Endothelial cell of umbilical vein (primary cell): ENCODE measurements around the gene KLK14. TPM values are rescaled to one million over a fixed set of nuclear protein-coding genes. Genes with fewer than 3 reads are reported as not detected.

Experiments used
- BruUV-seq: library from RNA; stranded (reverse); fragments of 400-500 nt; replicated peaks from 2 replicates; lab custom pipeline; 2021; lab: Mats Ljungman, UMichigan
- CTCF ChIA-PET: fragments of 300-600, 350-600 bp; sonication (Branson Sonifier 250); formaldehyde crosslinking; loops from one replicate; lab custom pipeline; 2021; ENCODE audit warnings: antibody characterized with exemption, inconsistent platforms; lab: Charles Lee
- POLR2A ChIA-PET: fragments of 300-600, 350-600 bp; sonication (Branson Sonifier 250); formaldehyde crosslinking; loops from one replicate; lab custom pipeline; 2021; ENCODE audit warnings: antibody characterized with exemption, inconsistent platforms; lab: Charles Lee
- DNase-seq: peaks from one replicate; pipeline ENCODE4 v3.0.0-alpha.2; 2011; ENCODE audit warnings: low read depth, low spot score
- FAIRE-seq: peaks from 2 replicates; lab custom pipeline; 2011; peaks lifted over from hg19 to GRCh38; lab: Jason Lieb, UNC
- H2AFZ ChIP-seq: 2 replicates; pipeline ENCODE4 v1.6.0; 2012; ENCODE audit warnings: low read depth, low read length, control low read depth, inconsistent platforms
- H3K27ac ChIP-seq: 2 replicates; pipeline ENCODE4 v1.5.1; 2011; ENCODE audit warnings: low read depth, mild to moderate bottlenecking, control low read depth, low read length, moderate library complexity; ENCODE audit not compliant: insufficient read depth
- H3K27me3 ChIP-seq, 2 experiments: 2 replicates each; pipeline versions ENCODE4 v1.6.0 to v1.6.1; 2011; ENCODE audit warnings: low read length in 2 of 2, mixed read lengths in 1 of 2; ENCODE audit not compliant: control insufficient read depth in 2 of 2, insufficient read depth in 2 of 2
- H3K36me3 ChIP-seq, 2 experiments: 2 replicates in 1 of 2; 3 replicates in 1 of 2; pipeline ENCODE4 v1.5.1; 2011; ENCODE audit warnings: low read length in 2 of 2, mild to moderate bottlenecking in 1 of 2, moderate library complexity in 1 of 2; ENCODE audit not compliant: control insufficient read depth in 2 of 2, insufficient read depth in 2 of 2; ENCODE audit errors: extremely low read depth in 1 of 2
- H3K4me1 ChIP-seq: 3 replicates; pipeline ENCODE4 v1.5.1; 2011; ENCODE audit warnings: mild to moderate bottlenecking, low read length; ENCODE audit not compliant: control insufficient read depth, insufficient read depth; ENCODE audit errors: extremely low read depth
- H3K4me2 ChIP-seq: 2 replicates; pipeline ENCODE4 v1.6.1; 2011; ENCODE audit warnings: low read length, control low read depth, mixed read lengths; ENCODE audit not compliant: insufficient read depth
- H3K4me3 ChIP-seq, 3 experiments: fragments of 200-600 bp in 1 of 3; sonication (generic), shearing (Covaris generic) in 1 of 3; replicated peaks in 1 of 3; 2 replicates each; pipeline ENCODE4 v1.5.1; 2011 to 2016; ENCODE audit warnings: control low read depth in 3 of 3, low read length in 3 of 3, mild to moderate bottlenecking in 2 of 3, inconsistent platforms in 1 of 3, low read depth in 1 of 3, moderate library complexity in 1 of 3; ENCODE audit not compliant: insufficient read depth in 1 of 3
- H3K79me2 ChIP-seq: 2 replicates; pipeline ENCODE4 v1.6.0; 2012; ENCODE audit warnings: low read length, inconsistent platforms; ENCODE audit not compliant: control insufficient read depth, insufficient read depth
- H3K9ac ChIP-seq: replicated peaks from 2 replicates; pipeline ENCODE3; 2011; ENCODE audit warnings: low read length, control low read depth; ENCODE audit not compliant: insufficient read depth; ENCODE audit errors: extremely low read depth
- H3K9me1 ChIP-seq: replicated peaks from 3 replicates; pipeline ENCODE4 v1.6.0; 2011; ENCODE audit warnings: mild to moderate bottlenecking, low read length; ENCODE audit not compliant: control insufficient read depth, insufficient read depth; ENCODE audit errors: extremely low read depth
- H3K9me3 ChIP-seq: replicated peaks from 2 replicates; pipeline ENCODE4 v1.5.1; 2012; ENCODE audit warnings: low read length, inconsistent platforms; ENCODE audit not compliant: control insufficient read depth, insufficient read depth
- H4K20me1 ChIP-seq: replicated peaks from 2 replicates; pipeline ENCODE3; 2011; ENCODE audit warnings: mild to moderate bottlenecking, low read length; ENCODE audit not compliant: control insufficient read depth, insufficient read depth; ENCODE audit errors: extremely low read depth
- EZH2 ChIP-seq: IDR thresholded peaks from 2 replicates; pipeline ENCODE4 v1.6.1; 2012; ENCODE audit warnings: borderline replicate concordance, low read depth, mild to moderate bottlenecking, moderate library complexity, low read length, inconsistent platforms; ENCODE audit not compliant: severe bottlenecking
- FOS ChIP-seq: IDR thresholded peaks from 2 replicates; pipeline ENCODE4 v1.6.1; 2011; ENCODE audit warnings: mild to moderate bottlenecking, low read length, moderate library complexity, borderline replicate concordance; ENCODE audit not compliant: insufficient read depth
- GATA2 ChIP-seq: IDR thresholded peaks from 2 replicates; pipeline ENCODE4 v1.7.0; 2011; ENCODE audit warnings: low read depth, mild to moderate bottlenecking, moderate library complexity, mixed read lengths, low read length; ENCODE audit not compliant: insufficient read length, insufficient read depth
- JUN ChIP-seq: IDR thresholded peaks from 2 replicates; pipeline ENCODE4 v1.6.1; 2011; ENCODE audit warnings: borderline replicate concordance, low read depth; ENCODE audit not compliant: insufficient read length, insufficient read depth
- MYC ChIP-seq: IDR thresholded peaks from one replicate; pipeline ENCODE4 v1.6.1; 2011; ENCODE audit warnings: mild to moderate bottlenecking, low read depth, low read length
- POLR2A ChIP-seq: IDR thresholded peaks from 2 replicates; pipeline ENCODE4 v1.6.1; 2012; ENCODE audit warnings: low read depth, mild to moderate bottlenecking, control low read depth, low read length
- POLR2AphosphoS5 ChIP-seq: IDR thresholded peaks from 2 replicates; pipeline ENCODE4 v1.6.1; 2012; ENCODE audit warnings: low read depth, mild to moderate bottlenecking, control low read depth, low read length, moderate library complexity; ENCODE audit not compliant: insufficient read depth
- dilution Hi-C: fragments of 300-500 bp; cut with MboI; formaldehyde crosslinking; loops from one replicate; pipeline ENCODE4 v1.15.0; 2019; ENCODE audit warnings: low sequenced_read_pairs; ENCODE audit not compliant: extremely low pct_ligation_motif_present
- intact Hi-C: fragments of 100-400 bp; cut with micrococcal nuclease; formaldehyde crosslinking; loops from one replicate; pipeline ENCODE4 v1.10.0; 2022
- polyA plus RNA-seq, 4 experiments: library from polyadenylated mRNA; depleted of rRNA in 3 of 4; stranded (reverse) in 3 of 4; unstranded in 1 of 4; fragments of >200 nt; gene quantifications; 2 replicates each; pipeline versions ENCODE4 v1.2.1 to v1.2.3, GENCODE V29; 2011 to 2012; ENCODE audit warnings: missing spikeins in 1 of 4
- total RNA-seq: library from RNA; stranded (reverse); gene quantifications from 2 replicates; pipeline ENCODE4 v1.2.3, GENCODE V29; 2021
- TF ChIP-seq, protein P1 (sequence below), 2 donors: IDR thresholded peaks; 1 replicate in 1 of 2; 2 replicates in 1 of 2; pipeline ENCODE4 v1.5.1; 2011; ENCODE audit warnings: low read length in 2 of 2, mild to moderate bottlenecking in 2 of 2, moderate library complexity in 2 of 2, control low read depth in 1 of 2, inconsistent platforms in 1 of 2, low read depth in 1 of 2; ENCODE audit not compliant: insufficient read depth in 1 of 2; ENCODE audit errors: extremely low read depth in 1 of 2

Gene KLK14
- total and polyA plus RNA-seq, 2 donors (not counting 3 experiments of a cell fraction or from before 2014, with no cell fraction given), result 0.12 TPM; not detected in 1

- FAIRE-seq (no peak), DNase-seq (no peak)
- H3K4me2 ChIP-seq, result no peak overlapping the region
- H3K4me3 ChIP-seq, result no peak overlapping the region
- H3K4me1 ChIP-seq, result no peaks in the 10 kb centered on the region
- H4K20me1 ChIP-seq, result no peaks in the 10 kb centered on the region
- POLR2A ChIA-PET, result no interaction called here
- intact Hi-C loops (no loop called here), dilution Hi-C loops (no loop called here)
- H3K36me3 ChIP-seq, result no peaks in the 10 kb centered on the region
- no peak overlapping the region for H2AFZ ChIP-seq
- no peaks in the 10 kb centered on the region for H3K79me2 ChIP-seq
- no peaks in the 10 kb centered on the region for H3K9me3 ChIP-seq
- TF ChIP-seq POLR2A (no peak), GATA2 (no peak), EZH2 (no peak), POLR2AphosphoS5 (no peak), MYC (no peak), FOS (no peak), JUN (no peak)
- TF ChIP-seq, protein P1, sequence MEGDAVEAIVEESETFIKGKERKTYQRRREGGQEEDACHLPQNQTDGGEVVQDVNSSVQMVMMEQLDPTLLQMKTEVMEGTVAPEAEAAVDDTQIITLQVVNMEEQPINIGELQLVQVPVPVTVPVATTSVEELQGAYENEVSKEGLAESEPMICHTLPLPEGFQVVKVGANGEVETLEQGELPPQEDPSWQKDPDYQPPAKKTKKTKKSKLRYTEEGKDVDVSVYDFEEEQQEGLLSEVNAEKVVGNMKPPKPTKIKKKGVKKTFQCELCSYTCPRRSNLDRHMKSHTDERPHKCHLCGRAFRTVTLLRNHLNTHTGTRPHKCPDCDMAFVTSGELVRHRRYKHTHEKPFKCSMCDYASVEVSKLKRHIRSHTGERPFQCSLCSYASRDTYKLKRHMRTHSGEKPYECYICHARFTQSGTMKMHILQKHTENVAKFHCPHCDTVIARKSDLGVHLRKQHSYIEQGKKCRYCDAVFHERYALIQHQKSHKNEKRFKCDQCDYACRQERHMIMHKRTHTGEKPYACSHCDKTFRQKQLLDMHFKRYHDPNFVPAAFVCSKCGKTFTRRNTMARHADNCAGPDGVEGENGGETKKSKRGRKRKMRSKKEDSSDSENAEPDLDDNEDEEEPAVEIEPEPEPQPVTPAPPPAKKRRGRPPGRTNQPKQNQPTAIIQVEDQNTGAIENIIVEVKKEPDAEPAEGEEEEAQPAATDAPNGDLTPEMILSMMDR (IDR thresholded peaks at IDR 0.05; ENCODE audit: extremely low read depth in 1 of 2, insufficient read depth in 1 of 2, low read depth in 1 of 2, low read length in 2 of 2), result no peak
- CTCF ChIA-PET, result interaction anchor here (0.9 kb wide), 1 partner anchor 9 kb away, joined by 3 read pairs; no protein-coding TSS in a partner anchor
- no TSS peak for BruUV-seq
- H3K27ac ChIP-seq, result no peak overlapping the region
- no peak overlapping the region for H3K9ac ChIP-seq
- no peaks in the 10 kb centered on the region for H3K9me1 ChIP-seq
- no peaks in the 10 kb centered on the region for H3K27me3 ChIP-seq
Measured at GRCh38 chr19:51029718-51030117, 53.0 kb downstream of the KLK14 start.

Other genes starting within 250 kb of the KLK14 start
- gene KLK15, start 249.3 kb downstream of the KLK14 start, total RNA-seq, result not detected in 2 replicates
- not detected in 2 replicates for gene KLK15, start 249.3 kb downstream of the KLK14 start, polyA plus RNA-seq
- not detected in 2 replicates for gene KLK3, start 228.0 kb downstream of the KLK14 start, total RNA-seq
- gene KLK3, start 228.0 kb downstream of the KLK14 start, polyA plus RNA-seq, result not detected in 2 replicates
- not detected in 2 replicates for gene KLK2, start 209.4 kb downstream of the KLK14 start, total RNA-seq
- not detected in 2 replicates for gene KLK2, start 209.4 kb downstream of the KLK14 start, polyA plus RNA-seq
- gene KLK4, start 171.5 kb downstream of the KLK14 start, total RNA-seq, result not detected in 2 replicates
- gene KLK4, start 171.5 kb downstream of the KLK14 start, polyA plus RNA-seq, result not detected in 2 replicates
- not detected in 2 replicates for gene KLK5, start 129.8 kb downstream of the KLK14 start, total RNA-seq
- gene KLK5, start 129.8 kb downstream of the KLK14 start, polyA plus RNA-seq, result not detected in 2 replicates
- gene KLK6, start 113.3 kb downstream of the KLK14 start, total RNA-seq, result not detected in 2 replicates
- gene KLK6, start 113.3 kb downstream of the KLK14 start, polyA plus RNA-seq, result 0.11 and 0.12 TPM in 2 replicates
- gene KLK7, start 99.0 kb downstream of the KLK14 start, total RNA-seq, result not detected in 2 replicates
- gene KLK7, start 99.0 kb downstream of the KLK14 start, polyA plus RNA-seq, result not detected in 2 replicates
- gene KLK8, start 81.3 kb downstream of the KLK14 start, total RNA-seq, result not detected in 2 replicates
- gene KLK8, start 81.3 kb downstream of the KLK14 start, polyA plus RNA-seq, result not detected in 2 replicates
- gene KLK10, start 63.2 kb downstream of the KLK14 start, total RNA-seq, result not detected in 2 replicates
- gene KLK10, start 63.2 kb downstream of the KLK14 start, polyA plus RNA-seq, result not detected in 2 replicates
- gene KLK11, start 56.3 kb downstream of the KLK14 start, total RNA-seq, result not detected in 2 replicates
- gene KLK11, start 56.3 kb downstream of the KLK14 start, polyA plus RNA-seq, result not detected in 2 replicates
- not detected in 2 replicates for gene KLK12, start 47.9 kb downstream of the KLK14 start, total RNA-seq
- not detected in 2 replicates for gene KLK12, start 47.9 kb downstream of the KLK14 start, polyA plus RNA-seq
- gene KLK13, start 17.8 kb downstream of the KLK14 start, total RNA-seq, result not detected in 2 replicates
- not detected in 2 replicates for gene KLK13, start 17.8 kb downstream of the KLK14 start, polyA plus RNA-seq
- 8.2 and 8.7 TPM in 2 replicates for gene CTU1, start 25.5 kb upstream of the KLK14 start, total RNA-seq
- gene CTU1, start 25.5 kb upstream of the KLK14 start, polyA plus RNA-seq, result 6.1 and 7.0 TPM in 2 replicates
- not detected in 2 replicates for gene SIGLEC9, start 42.0 kb upstream of the KLK14 start, total RNA-seq
- gene SIGLEC9, start 42.0 kb upstream of the KLK14 start, polyA plus RNA-seq, result not detected in 2 replicates
- gene SIGLEC7, start 59.4 kb upstream of the KLK14 start, total RNA-seq, result not detected in 2 replicates
- gene SIGLEC7, start 59.4 kb upstream of the KLK14 start, polyA plus RNA-seq, result not detected in 2 replicates
- not detected in 2 replicates for gene CD33, start 142.2 kb upstream of the KLK14 start, total RNA-seq
- gene CD33, start 142.2 kb upstream of the KLK14 start, polyA plus RNA-seq, result not detected in 2 replicates
- not detected in 2 replicates for gene SIGLECL1, start 168.2 kb upstream of the KLK14 start, total RNA-seq
- gene SIGLECL1, start 168.2 kb upstream of the KLK14 start, polyA plus RNA-seq, result not detected in 2 replicates
- not detected in 2 replicates for gene IGLON5, start 228.8 kb upstream of the KLK14 start, total RNA-seq
- gene IGLON5, start 228.8 kb upstream of the KLK14 start, polyA plus RNA-seq, result not detected in 2 replicates